H9 (cell line): Measurements from ENCODE around the gene IGFLR1. TPM values are rescaled to one million over a fixed set of nuclear protein-coding genes. Genes with fewer than 3 reads are reported as not detected.

Experiments
- DNase-seq: peaks from one replicate; pipeline ENCODE4 v3.0.0-alpha.2; 2017
- H2AFZ ChIP-seq: one replicate; pipeline ENCODE4 v1.6.1; 2013; ENCODE audit warnings: mild to moderate bottlenecking, low read length, control low read depth, moderate library complexity
- H2AK5ac ChIP-seq: 2 replicates; pipeline ENCODE4 v1.6.1; 2013; ENCODE audit warnings: low read length, control low read depth, mixed read lengths; ENCODE audit not compliant: insufficient read length
- H2BK120ac ChIP-seq: one replicate; pipeline ENCODE4 v1.6.1; 2013; ENCODE audit warnings: low read depth, mild to moderate bottlenecking, low read length, control low read depth, inconsistent platforms; ENCODE audit not compliant: poor library complexity, severe bottlenecking
- H2BK12ac ChIP-seq: 2 replicates; pipeline ENCODE4 v1.6.1; 2013; ENCODE audit warnings: low read length, control low read depth, mixed read lengths, low read depth; ENCODE audit not compliant: insufficient read length
- H2BK15ac ChIP-seq: 2 replicates; pipeline ENCODE4 v1.6.1; 2013; ENCODE audit warnings: low read depth, low read length, control low read depth
- H2BK20ac ChIP-seq: one replicate; pipeline ENCODE4 v1.6.1; 2013; ENCODE audit warnings: low read depth, mild to moderate bottlenecking, low read length, control low read depth, inconsistent platforms; ENCODE audit not compliant: poor library complexity, severe bottlenecking
- H2BK5ac ChIP-seq: 2 replicates; pipeline ENCODE4 v1.6.1; 2013; ENCODE audit warnings: low read length, control low read depth, mixed read lengths; ENCODE audit not compliant: insufficient read length
- H3K14ac ChIP-seq: 2 replicates; pipeline ENCODE4 v1.6.1; 2013; ENCODE audit warnings: low read length, control low read depth; ENCODE audit not compliant: insufficient read depth
- H3K18ac ChIP-seq: 2 replicates; pipeline ENCODE4 v1.6.1; 2013; ENCODE audit warnings: low read depth, mild to moderate bottlenecking, mixed read lengths, low read length, control low read depth; ENCODE audit not compliant: insufficient read length
- H3K23ac ChIP-seq: 2 replicates; pipeline ENCODE4 v1.6.1; 2013; ENCODE audit warnings: low read length, control low read depth, mixed read lengths, low read depth; ENCODE audit not compliant: insufficient read length
- H3K23me2 ChIP-seq: 2 replicates; pipeline ENCODE4 v1.6.1; 2013; ENCODE audit warnings: low read depth, mild to moderate bottlenecking, mixed read lengths, low read length, control low read depth; ENCODE audit not compliant: insufficient read length, poor library complexity, severe bottlenecking
- H3K27ac ChIP-seq: 2 replicates; pipeline ENCODE4 v1.5.1; 2013; ENCODE audit warnings: low read length, control low read depth, mixed read lengths, low read depth; ENCODE audit not compliant: insufficient read length
- H3K27me3 ChIP-seq: 2 replicates; pipeline ENCODE4 v1.6.1; 2013; ENCODE audit warnings: low read length, control low read depth, inconsistent platforms; ENCODE audit not compliant: insufficient read depth
- H3K4ac ChIP-seq: 2 replicates; pipeline ENCODE4 v1.6.1; 2013; ENCODE audit warnings: low read depth, mild to moderate bottlenecking, control low read depth, inconsistent platforms, low read length, moderate library complexity
- H3K4me1 ChIP-seq: 2 replicates; pipeline ENCODE4 v1.6.1; 2013; ENCODE audit warnings: low read length, control low read depth, inconsistent platforms; ENCODE audit not compliant: insufficient read depth
- H3K4me2 ChIP-seq: 2 replicates; pipeline ENCODE4 v1.6.1; 2013; ENCODE audit warnings: low read length, control low read depth, mixed read lengths; ENCODE audit not compliant: insufficient read length, insufficient read depth
- H3K56ac ChIP-seq: 2 replicates; pipeline ENCODE4 v1.6.1; 2013; ENCODE audit warnings: low read depth, mild to moderate bottlenecking, mixed read lengths, low read length, control low read depth; ENCODE audit not compliant: insufficient read length
- H3K79me1 ChIP-seq: 2 replicates; pipeline ENCODE4 v1.6.1; 2013; ENCODE audit warnings: low read depth, mild to moderate bottlenecking, moderate library complexity, low read length, control low read depth, inconsistent platforms; ENCODE audit not compliant: insufficient read depth, poor library complexity, severe bottlenecking
- H3K79me2 ChIP-seq: 2 replicates; pipeline ENCODE4 v1.6.1; 2013; ENCODE audit warnings: low read length, control low read depth, inconsistent platforms; ENCODE audit not compliant: insufficient read depth
- H3K9ac ChIP-seq: 2 replicates; pipeline ENCODE4 v1.6.1; 2013; ENCODE audit warnings: low read length, control low read depth, mixed read lengths; ENCODE audit not compliant: insufficient read length; ENCODE audit errors: extremely low read depth
- H3K9me3 ChIP-seq: one replicate; pipeline ENCODE4 v1.6.1; 2013; ENCODE audit warnings: low read depth, low read length, inconsistent platforms; ENCODE audit not compliant: control insufficient read depth
- H3T11ph ChIP-seq: one replicate; pipeline ENCODE4 v1.6.1; 2013; ENCODE audit warnings: mild to moderate bottlenecking, low read length, control low read depth, inconsistent platforms
- H4K20me1 ChIP-seq: one replicate; pipeline ENCODE4 v1.6.1; 2013; ENCODE audit not compliant: control insufficient read depth, insufficient read length, insufficient read depth
- H4K5ac ChIP-seq: 2 replicates; pipeline ENCODE4 v1.6.1; 2013; ENCODE audit warnings: low read depth, mild to moderate bottlenecking, mixed read lengths, low read length, control low read depth; ENCODE audit not compliant: insufficient read length
- H4K8ac ChIP-seq: replicated peaks from 2 replicates; pipeline ENCODE4 v1.6.1; 2013; ENCODE audit warnings: low read length, control low read depth, mixed read lengths, low read depth; ENCODE audit not compliant: insufficient read length
- H4K91ac ChIP-seq: 2 replicates; pipeline ENCODE4 v1.6.1; 2013; ENCODE audit warnings: low read depth, mild to moderate bottlenecking, moderate library complexity, mixed read lengths, low read length, control low read depth; ENCODE audit not compliant: insufficient read length
- H3K27ac Mint-ChIP-seq, 3 experiments: 2 replicates in 2 of 3; 3 replicates in 1 of 3; pipeline ENCODE4 v1.8.0; 2020 to 2021; ENCODE audit warnings: mixed read lengths in 3 of 3, mild to moderate bottlenecking in 1 of 3, moderate library complexity in 1 of 3
- H3K27me3 Mint-ChIP-seq: 2 replicates; pipeline ENCODE4 v1.8.0; 2021; ENCODE audit warnings: low read depth, mild to moderate bottlenecking, moderate library complexity, mixed read lengths
- H3K36me3 Mint-ChIP-seq, 3 experiments: 2 replicates in 2 of 3; 3 replicates in 1 of 3; pipeline ENCODE4 v1.8.0; 2020 to 2021; ENCODE audit warnings: low read depth in 3 of 3, mixed read lengths in 3 of 3; ENCODE audit not compliant: insufficient read depth in 1 of 3
- H3K4me1 Mint-ChIP-seq, 2 experiments: 2 replicates each; pipeline ENCODE4 v1.8.0; 2020; ENCODE audit warnings: mixed read lengths in 2 of 2
- H3K4me3 Mint-ChIP-seq, 2 experiments: 2 replicates in 1 of 2; 3 replicates in 1 of 2; pipeline ENCODE4 v1.8.0; 2020 to 2021; ENCODE audit warnings: mild to moderate bottlenecking in 2 of 2, mixed read lengths in 2 of 2, moderate library complexity in 1 of 2
- H3K9me3 Mint-ChIP-seq, 2 experiments: 2 replicates in 1 of 2; 3 replicates in 1 of 2; pipeline ENCODE4 v1.8.0; 2020; ENCODE audit warnings: mild to moderate bottlenecking in 2 of 2, mixed read lengths in 2 of 2, moderate library complexity in 1 of 2
- CTCF ChIP-seq: fragments of 200-600 bp; sonication (generic); conservative IDR thresholded peaks from 3 replicates; pipeline ENCODE4 v1.8.0; 2021; ENCODE audit warnings: antibody characterized with exemption, mild to moderate bottlenecking
- WGBS: extraction: QIAGEN DNeasy Blood & Tissue Kit; methylation state at CpG from one replicate; pipeline ENCODE4 v1.1.7; 2013; ENCODE audit warnings: missing lambda C conversion rate, low lambda C conversion rate, mixed read lengths; ENCODE audit not compliant: insufficient read length; ENCODE audit errors: extremely low coverage; 5-methylcytosine and 5-hydroxymethylcytosine counted together
- total RNA-seq: library from RNA; stranded (reverse); gene quantifications from 2 replicates; pipeline ENCODE4 v1.2.1, GENCODE V29; 2021

Gene IGFLR1
- total RNA-seq, 1 experiment from 2014 or later, result 2.9 TPM

- H3K4ac ChIP-seq, result no peak overlapping the region
- Mint-ChIP-seq H3K36me3 (peaks cover 0 to 8% (median 2%) of the 10 kb centered on the region in 3 experiments; a peak in 2 of 7 replicates), H3K4me3 (no peak overlapping the region), H3K4me1 (peaks cover 36 to 44% of the 10 kb centered on the region in 2 experiments), H3K9me3 (no peaks in the 10 kb centered on the region; a peak in 1 of 5 replicates), H3K27ac (no peak overlapping the region; a peak in 1 of 7 replicates), H3K27me3 (peaks cover 21% of the 10 kb centered on the region)
- no peaks in the 10 kb centered on the region for H4K20me1 ChIP-seq
- no peak overlapping the region for H2BK20ac ChIP-seq
- no peak overlapping the region for H3K14ac ChIP-seq
- no peak overlapping the region for H4K8ac ChIP-seq
- H3K27ac ChIP-seq, result no peak overlapping the region
- H2BK120ac ChIP-seq, result no peak overlapping the region
- no peak overlapping the region for H3K18ac ChIP-seq
- no peak overlapping the region for H3K4me2 ChIP-seq
- H3K23me2 ChIP-seq, result peaks cover 9% of the 10 kb centered on the region
- H3T11ph ChIP-seq, result no peak overlapping the region
- H3K23ac ChIP-seq, result no peak overlapping the region
- no peak overlapping the region for H2AK5ac ChIP-seq
- H3K4me1 ChIP-seq, result peaks cover 5% of the 10 kb centered on the region; the same call in 1 of the 2 replicates
- H3K9ac ChIP-seq, result no peak overlapping the region
- H3K79me1 ChIP-seq, result no peaks in the 10 kb centered on the region
- H4K91ac ChIP-seq, result no peak overlapping the region
- H2BK15ac ChIP-seq, result no peak overlapping the region
- TF ChIP-seq CTCF, result no peak
- DNase-seq, result no peak
- H2BK12ac ChIP-seq, result no peak overlapping the region
- no CpG with 5 or more reads among the region's 16 CpGs for WGBS
- H3K9me3 ChIP-seq, result no peaks in the 10 kb centered on the region
- H3K56ac ChIP-seq, result no peak overlapping the region
- H3K79me2 ChIP-seq, result no peaks in the 10 kb centered on the region
- H2BK5ac ChIP-seq, result no peak overlapping the region
- H4K5ac ChIP-seq, result no peak overlapping the region
- H3K27me3 ChIP-seq, result no peaks in the 10 kb centered on the region
- H2AFZ ChIP-seq, result no peak overlapping the region
Measured at GRCh38 chr19:35780058-35780457, 37.8 kb upstream of the IGFLR1 start.
